GM18508 (cell line): Measurements from ENCODE around the gene GALNT7.

Experiments
- ATAC-seq: cut with Tn5 transposase; IDR thresholded peaks from one replicate; pipeline ENCODE4 v1.9.1; 2021; ENCODE audit warnings: moderate number of reproducible peaks; ENCODE audit not compliant: insufficient read depth, unreplicated experiment

Gene GALNT7

GRCh38 chr4:173257732-173258717 lies 89.4 kb downstream of the GALNT7 start:
- ATAC-seq, result peak; percentile 80

GRCh38 chr4:173258866-173259265 lies 90.3 kb downstream of the GALNT7 start:
- ATAC-seq, result no peak

- ATAC-seq, result no peak
These were observed 90.7 kb downstream of the GALNT7 start for GRCh38 chr4:173259310-173259709.

GRCh38 chr4:173261052-173261451 lies 92.4 kb downstream of the GALNT7 start:
- ATAC-seq, result no peak

DNA sequence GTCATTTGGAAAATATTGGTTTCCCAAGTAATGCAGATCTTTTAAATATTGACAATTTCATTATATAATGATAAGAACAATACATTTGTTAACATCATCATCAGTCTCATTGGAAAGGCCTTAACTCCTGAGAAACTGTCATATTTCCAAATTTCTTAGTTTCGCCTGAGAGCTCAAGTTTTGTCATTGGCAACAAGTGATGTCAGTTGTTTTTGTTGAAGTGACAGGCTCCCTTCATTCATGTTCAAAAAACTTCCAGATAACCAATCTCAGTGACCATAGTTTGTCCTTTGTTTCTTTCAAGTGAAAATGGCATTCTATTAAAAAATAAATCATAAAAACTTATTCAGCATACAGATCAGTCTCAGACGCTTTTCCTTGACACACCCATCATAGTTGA lies 93.8 kb downstream of the GALNT7 start:
- no peak for ATAC-seq

DNA sequence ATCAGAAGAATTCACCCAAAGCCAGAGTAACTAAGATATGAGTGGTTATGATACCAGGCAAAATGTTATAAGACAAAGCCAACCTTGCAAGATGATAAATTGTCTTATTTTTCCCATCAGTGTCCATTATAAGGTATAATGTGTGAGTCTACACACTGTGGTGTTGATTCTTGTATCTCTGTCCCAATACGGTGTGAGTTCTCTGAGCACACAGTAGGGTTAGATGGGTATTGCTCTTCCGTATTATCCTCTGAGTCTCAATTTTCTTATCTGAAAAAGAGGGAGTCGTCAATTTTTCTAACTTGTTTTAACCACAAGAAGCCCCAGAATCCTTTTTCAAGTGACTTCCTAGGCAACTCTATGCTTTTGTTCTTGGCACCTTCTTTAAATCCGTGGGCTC lies 95.6 kb downstream of the GALNT7 start:
- ATAC-seq, result no peak

DNA sequence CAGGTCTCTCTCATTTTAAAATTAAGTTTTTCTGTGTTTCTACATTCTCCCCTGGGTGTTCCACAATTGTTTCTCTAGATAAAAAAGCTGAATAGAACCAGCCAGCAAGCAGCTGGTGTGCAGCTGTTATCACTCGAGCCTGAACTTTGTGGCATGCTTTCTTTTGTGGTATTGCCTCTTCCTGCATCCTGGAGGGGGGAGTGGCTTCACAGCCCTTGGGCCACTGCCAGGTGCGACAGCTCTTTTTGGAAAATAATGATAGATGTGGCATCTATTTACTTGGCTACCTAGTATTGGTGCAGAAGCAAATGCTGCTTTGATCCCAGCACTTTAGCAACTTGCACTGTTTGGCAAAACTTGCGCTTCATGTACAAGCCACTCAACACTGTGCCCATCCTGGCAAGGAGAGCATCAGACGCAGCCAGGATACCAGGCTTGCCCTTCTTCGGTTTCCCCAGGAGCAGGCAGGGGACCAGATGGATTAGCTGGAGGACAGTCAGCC lies 96.1 kb downstream of the GALNT7 start:
- peak; percentile 93 for ATAC-seq

GRCh38 chr4:173265751-173266150 lies 97.1 kb downstream of the GALNT7 start:
- no peak for ATAC-seq

- ATAC-seq, result no peak
These were observed 99.1 kb downstream of the GALNT7 start for GRCh38 chr4:173267711-173268110.

GRCh38 chr4:173269280-173269679 lies 100.7 kb downstream of the GALNT7 start:
- ATAC-seq, result no peak

DNA sequence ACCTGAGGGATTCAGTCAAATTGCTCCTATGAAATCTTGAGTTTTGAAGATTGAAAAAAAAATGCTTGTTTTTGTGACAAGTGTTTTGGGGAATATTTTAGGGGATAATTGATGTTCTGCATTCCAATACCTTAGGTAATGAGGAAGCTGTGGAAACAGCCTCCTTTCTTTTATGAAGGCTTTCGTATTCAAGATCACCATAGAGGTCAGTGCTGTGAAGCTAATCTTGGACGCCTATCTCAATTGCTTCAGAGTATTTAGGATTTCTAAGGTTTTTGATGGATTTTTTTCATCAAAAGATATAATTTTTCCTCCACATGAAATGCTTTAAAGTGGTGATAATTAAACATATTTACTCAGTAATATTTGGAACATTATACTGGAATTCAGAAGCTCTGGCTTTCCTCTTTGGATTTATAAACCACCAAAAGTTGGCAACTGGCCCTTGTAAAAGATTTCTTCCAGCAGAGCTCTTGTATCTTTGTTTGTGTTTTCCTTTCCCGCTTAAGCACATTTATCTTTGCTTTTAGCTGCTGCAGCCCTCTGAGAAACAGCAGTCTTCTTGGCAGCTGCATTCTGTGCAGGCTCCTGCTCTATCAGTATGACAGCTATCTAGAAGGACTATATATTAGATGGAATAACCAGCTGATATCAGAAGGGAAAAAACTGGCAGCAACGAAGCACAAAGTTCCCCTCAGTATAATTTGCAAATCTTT lies 101.9 kb downstream of the GALNT7 start:
- no peak for ATAC-seq

- ATAC-seq, result no peak
These were observed 103.7 kb downstream of the GALNT7 start for GRCh38 chr4:173272314-173272713.

DNA sequence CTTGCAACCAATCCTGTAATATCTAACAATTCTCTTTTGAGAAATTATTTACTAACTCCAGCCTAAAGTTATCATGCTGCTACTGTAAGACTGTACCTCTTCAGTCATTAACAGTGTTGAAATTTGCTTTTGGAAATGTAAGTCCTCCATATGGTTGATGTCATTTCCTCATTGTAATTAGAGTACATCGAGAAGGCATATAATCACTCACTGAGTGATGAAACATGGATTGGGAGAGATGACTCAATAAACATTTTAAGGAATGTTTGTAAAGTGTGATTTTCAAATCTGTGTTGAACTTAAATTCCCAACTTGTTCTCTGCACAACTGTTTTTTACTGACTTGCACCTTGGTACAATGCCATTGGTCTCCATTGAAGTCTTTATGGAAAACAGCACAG lies 104.4 kb downstream of the GALNT7 start:
- ATAC-seq, result no peak

- ATAC-seq, result no peak
These were observed 105.3 kb downstream of the GALNT7 start for GRCh38 chr4:173273941-173274340.

- no peak for ATAC-seq
These were observed 106.1 kb downstream of the GALNT7 start for GRCh38 chr4:173274744-173275143.

- ATAC-seq, result no peak
These were observed 106.5 kb downstream of the GALNT7 start for GRCh38 chr4:173275150-173275549.

DNA sequence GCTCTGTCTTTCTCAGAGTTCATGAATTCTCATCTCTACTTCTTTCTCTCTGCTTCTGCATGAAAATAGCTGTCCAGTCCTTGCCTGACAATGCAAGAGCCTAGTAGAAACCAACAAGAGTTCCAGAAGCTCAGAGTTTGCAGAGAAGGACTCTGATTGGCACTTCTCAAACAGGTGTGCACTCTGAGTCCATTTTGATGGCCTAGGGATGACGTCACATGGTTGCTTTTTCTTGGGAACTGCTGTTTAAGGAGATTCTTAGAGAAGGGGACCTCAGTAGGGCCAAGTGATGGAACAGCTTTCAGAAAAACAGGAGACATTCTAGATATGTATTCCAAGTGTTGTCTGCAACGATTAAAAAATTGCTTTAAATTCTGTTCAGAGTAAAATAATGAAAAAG lies 108.7 kb downstream of the GALNT7 start:
- ATAC-seq, result no peak

GRCh38 chr4:173280998-173281397 lies 112.4 kb downstream of the GALNT7 start:
- ATAC-seq, result no peak

DNA sequence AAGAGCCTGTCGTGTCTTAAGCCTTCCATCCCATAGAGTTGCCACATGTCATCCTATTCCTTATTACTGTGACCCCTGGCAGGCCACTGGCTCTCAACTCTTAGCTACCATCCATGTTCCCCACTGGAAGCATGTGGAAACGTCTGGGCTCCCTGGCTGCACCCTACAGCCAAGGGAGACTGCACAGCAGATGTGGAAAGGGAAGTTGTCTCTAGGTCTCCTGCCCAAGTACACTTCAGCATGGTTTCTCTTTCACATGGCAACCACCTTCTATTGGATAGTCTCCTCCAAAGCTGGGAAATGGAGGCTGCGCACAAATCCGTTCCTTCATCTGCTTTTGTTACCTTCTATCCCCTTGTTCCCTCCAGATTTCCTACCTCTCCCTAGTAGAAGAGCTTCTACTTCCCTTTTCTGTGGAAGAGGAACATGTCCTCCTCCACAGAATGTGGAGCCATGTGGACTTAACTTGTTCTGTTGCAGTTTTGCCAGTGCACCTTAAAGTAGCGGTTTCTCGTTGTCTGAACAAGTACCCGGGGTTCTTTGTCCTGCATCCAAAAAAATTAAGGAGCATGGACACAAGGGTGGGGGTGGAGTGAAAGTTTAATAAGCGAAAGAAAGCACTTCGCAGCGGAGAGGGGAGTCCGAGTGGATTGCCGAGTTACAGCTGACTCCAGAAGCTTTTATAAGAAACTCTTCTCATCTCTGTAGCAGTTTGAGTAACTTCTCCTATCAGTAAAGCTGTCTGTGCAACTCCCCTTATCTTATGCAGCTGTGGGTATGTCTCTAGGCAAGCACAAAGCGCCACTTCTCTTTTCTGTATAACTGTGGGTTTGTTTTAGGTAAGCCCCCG lies 113.0 kb downstream of the GALNT7 start:
- ATAC-seq, result no peak

- no peak for ATAC-seq
These were observed 113.6 kb downstream of the GALNT7 start for GRCh38 chr4:173282256-173282562.

DNA sequence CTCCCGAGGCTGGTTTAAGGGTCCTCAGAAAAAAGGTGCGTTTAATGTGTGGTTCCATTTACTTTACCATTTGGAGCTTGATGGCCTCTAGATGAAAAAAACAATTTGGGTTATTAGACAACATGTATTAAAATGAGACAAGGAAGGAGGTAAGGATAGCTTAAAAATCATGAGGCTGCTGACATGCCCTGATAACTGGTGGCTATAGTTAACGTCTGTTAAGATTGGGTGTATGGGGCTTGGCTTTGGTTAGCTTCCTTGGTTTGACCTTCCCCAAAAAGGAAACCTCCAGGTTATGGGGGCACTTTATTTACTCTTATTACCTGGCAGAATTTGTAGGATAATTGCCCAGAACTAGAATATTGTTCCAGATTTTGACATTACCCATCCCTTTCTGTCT lies 114.0 kb downstream of the GALNT7 start:
- ATAC-seq, result no peak
